WTC11 (cell line): ENCODE results near the gene ERBB2.

ENCODE experiments used
- GABPB1 ChIP-seq: sonication (generic); formaldehyde crosslinking; IDR thresholded peaks from 2 replicates; pipeline ENCODE4 v1.8.1; 2023; ENCODE audit warnings: mild to moderate bottlenecking, missing genetic modification reagents
- SP1 ChIP-seq: sonication (generic); formaldehyde crosslinking; conservative IDR thresholded peaks from 2 replicates; pipeline ENCODE4 v1.8.1; 2022; ENCODE audit warnings: missing genetic modification reagents
- TF ChIP-seq, protein P1 (sequence below): sonication (generic); formaldehyde crosslinking; IDR thresholded peaks from 2 replicates; pipeline ENCODE4 v1.8.1; 2023; ENCODE audit warnings: mild to moderate bottlenecking, missing genetic modification reagents, moderate library complexity
- TF ChIP-seq, protein P2 (sequence below): fragments of 200-600 bp; IDR thresholded peaks from 2 replicates; pipeline ENCODE4 v1.8.0; 2022; ENCODE audit warnings: antibody characterized with exemption
- TF ChIP-seq, protein P3 (sequence below): sonication (generic); formaldehyde crosslinking; IDR thresholded peaks from 2 replicates; pipeline ENCODE4 v1.8.0; 2022; ENCODE audit warnings: mild to moderate bottlenecking, missing genetic modification reagents
- TF ChIP-seq, protein P4 (sequence below): sonication (generic); formaldehyde crosslinking; IDR thresholded peaks from 2 replicates; pipeline ENCODE4 v1.8.0; 2022; ENCODE audit warnings: missing genetic modification reagents
- TF ChIP-seq, protein P5 (sequence below): sonication (generic); formaldehyde crosslinking; IDR thresholded peaks from 2 replicates; pipeline ENCODE4 v1.8.1; 2023; ENCODE audit warnings: mild to moderate bottlenecking, missing genetic modification reagents, borderline replicate concordance
- TF ChIP-seq, protein P6 (sequence below): sonication (generic); formaldehyde crosslinking; IDR thresholded peaks from 2 replicates; pipeline ENCODE4 v1.8.1; 2023; ENCODE audit warnings: mild to moderate bottlenecking, missing genetic modification reagents
- TF ChIP-seq, protein P7 (sequence below): sonication (generic); formaldehyde crosslinking; conservative IDR thresholded peaks from 2 replicates; pipeline ENCODE4 v1.8.1; 2023; ENCODE audit warnings: mild to moderate bottlenecking, low read depth, missing genetic modification reagents, moderate library complexity
- TF ChIP-seq, protein P8 (sequence below): fragments of 250-450 bp; sonication (Bioruptor Pico); IDR thresholded peaks from 2 replicates; pipeline ENCODE4 v1.9.0; 2021; ENCODE audit warnings: moderate library complexity, mild to moderate bottlenecking, inconsistent platforms, borderline replicate concordance

DNA sequence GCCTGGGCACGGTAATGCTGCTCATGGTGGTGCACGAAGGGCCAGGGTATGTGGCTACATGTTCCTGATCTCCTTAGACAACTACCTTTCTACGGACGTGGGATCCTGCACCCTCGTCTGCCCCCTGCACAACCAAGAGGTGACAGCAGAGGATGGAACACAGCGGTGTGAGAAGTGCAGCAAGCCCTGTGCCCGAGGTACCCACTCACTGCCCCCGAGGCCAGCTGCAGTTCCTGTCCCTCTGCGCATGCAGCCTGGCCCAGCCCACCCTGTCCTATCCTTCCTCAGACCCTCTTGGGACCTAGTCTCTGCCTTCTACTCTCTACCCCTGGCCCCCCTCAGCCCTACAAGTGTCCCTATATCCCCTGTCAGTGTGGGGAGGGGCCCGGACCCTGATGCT, 12.0 kb downstream of the ERBB2 start:
- TF ChIP-seq, protein P1, sequence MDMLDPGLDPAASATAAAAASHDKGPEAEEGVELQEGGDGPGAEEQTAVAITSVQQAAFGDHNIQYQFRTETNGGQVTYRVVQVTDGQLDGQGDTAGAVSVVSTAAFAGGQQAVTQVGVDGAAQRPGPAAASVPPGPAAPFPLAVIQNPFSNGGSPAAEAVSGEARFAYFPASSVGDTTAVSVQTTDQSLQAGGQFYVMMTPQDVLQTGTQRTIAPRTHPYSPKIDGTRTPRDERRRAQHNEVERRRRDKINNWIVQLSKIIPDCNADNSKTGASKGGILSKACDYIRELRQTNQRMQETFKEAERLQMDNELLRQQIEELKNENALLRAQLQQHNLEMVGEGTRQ (CRISPR knock-in tag) = no peak
- TF ChIP-seq, protein P2, sequence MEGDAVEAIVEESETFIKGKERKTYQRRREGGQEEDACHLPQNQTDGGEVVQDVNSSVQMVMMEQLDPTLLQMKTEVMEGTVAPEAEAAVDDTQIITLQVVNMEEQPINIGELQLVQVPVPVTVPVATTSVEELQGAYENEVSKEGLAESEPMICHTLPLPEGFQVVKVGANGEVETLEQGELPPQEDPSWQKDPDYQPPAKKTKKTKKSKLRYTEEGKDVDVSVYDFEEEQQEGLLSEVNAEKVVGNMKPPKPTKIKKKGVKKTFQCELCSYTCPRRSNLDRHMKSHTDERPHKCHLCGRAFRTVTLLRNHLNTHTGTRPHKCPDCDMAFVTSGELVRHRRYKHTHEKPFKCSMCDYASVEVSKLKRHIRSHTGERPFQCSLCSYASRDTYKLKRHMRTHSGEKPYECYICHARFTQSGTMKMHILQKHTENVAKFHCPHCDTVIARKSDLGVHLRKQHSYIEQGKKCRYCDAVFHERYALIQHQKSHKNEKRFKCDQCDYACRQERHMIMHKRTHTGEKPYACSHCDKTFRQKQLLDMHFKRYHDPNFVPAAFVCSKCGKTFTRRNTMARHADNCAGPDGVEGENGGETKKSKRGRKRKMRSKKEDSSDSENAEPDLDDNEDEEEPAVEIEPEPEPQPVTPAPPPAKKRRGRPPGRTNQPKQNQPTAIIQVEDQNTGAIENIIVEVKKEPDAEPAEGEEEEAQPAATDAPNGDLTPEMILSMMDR = no peak
- TF ChIP-seq, protein P3, sequence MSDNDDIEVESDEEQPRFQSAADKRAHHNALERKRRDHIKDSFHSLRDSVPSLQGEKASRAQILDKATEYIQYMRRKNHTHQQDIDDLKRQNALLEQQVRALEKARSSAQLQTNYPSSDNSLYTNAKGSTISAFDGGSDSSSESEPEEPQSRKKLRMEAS (CRISPR knock-in tag) = no peak
- TF ChIP-seq, protein P4, sequence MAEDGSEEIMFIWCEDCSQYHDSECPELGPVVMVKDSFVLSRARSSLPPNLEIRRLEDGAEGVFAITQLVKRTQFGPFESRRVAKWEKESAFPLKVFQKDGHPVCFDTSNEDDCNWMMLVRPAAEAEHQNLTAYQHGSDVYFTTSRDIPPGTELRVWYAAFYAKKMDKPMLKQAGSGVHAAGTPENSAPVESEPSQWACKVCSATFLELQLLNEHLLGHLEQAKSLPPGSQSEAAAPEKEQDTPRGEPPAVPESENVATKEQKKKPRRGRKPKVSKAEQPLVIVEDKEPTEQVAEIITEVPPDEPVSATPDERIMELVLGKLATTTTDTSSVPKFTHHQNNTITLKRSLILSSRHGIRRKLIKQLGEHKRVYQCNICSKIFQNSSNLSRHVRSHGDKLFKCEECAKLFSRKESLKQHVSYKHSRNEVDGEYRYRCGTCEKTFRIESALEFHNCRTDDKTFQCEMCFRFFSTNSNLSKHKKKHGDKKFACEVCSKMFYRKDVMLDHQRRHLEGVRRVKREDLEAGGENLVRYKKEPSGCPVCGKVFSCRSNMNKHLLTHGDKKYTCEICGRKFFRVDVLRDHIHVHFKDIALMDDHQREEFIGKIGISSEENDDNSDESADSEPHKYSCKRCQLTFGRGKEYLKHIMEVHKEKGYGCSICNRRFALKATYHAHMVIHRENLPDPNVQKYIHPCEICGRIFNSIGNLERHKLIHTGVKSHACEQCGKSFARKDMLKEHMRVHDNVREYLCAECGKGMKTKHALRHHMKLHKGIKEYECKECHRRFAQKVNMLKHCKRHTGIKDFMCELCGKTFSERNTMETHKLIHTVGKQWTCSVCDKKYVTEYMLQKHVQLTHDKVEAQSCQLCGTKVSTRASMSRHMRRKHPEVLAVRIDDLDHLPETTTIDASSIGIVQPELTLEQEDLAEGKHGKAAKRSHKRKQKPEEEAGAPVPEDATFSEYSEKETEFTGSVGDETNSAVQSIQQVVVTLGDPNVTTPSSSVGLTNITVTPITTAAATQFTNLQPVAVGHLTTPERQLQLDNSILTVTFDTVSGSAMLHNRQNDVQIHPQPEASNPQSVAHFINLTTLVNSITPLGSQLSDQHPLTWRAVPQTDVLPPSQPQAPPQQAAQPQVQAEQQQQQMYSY = no peak
- TF ChIP-seq, protein P5, sequence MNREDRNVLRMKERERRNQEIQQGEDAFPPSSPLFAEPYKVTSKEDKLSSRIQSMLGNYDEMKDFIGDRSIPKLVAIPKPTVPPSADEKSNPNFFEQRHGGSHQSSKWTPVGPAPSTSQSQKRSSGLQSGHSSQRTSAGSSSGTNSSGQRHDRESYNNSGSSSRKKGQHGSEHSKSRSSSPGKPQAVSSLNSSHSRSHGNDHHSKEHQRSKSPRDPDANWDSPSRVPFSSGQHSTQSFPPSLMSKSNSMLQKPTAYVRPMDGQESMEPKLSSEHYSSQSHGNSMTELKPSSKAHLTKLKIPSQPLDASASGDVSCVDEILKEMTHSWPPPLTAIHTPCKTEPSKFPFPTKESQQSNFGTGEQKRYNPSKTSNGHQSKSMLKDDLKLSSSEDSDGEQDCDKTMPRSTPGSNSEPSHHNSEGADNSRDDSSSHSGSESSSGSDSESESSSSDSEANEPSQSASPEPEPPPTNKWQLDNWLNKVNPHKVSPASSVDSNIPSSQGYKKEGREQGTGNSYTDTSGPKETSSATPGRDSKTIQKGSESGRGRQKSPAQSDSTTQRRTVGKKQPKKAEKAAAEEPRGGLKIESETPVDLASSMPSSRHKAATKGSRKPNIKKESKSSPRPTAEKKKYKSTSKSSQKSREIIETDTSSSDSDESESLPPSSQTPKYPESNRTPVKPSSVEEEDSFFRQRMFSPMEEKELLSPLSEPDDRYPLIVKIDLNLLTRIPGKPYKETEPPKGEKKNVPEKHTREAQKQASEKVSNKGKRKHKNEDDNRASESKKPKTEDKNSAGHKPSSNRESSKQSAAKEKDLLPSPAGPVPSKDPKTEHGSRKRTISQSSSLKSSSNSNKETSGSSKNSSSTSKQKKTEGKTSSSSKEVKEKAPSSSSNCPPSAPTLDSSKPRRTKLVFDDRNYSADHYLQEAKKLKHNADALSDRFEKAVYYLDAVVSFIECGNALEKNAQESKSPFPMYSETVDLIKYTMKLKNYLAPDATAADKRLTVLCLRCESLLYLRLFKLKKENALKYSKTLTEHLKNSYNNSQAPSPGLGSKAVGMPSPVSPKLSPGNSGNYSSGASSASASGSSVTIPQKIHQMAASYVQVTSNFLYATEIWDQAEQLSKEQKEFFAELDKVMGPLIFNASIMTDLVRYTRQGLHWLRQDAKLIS (CRISPR knock-in tag) = no peak
- TF ChIP-seq, protein P6, sequence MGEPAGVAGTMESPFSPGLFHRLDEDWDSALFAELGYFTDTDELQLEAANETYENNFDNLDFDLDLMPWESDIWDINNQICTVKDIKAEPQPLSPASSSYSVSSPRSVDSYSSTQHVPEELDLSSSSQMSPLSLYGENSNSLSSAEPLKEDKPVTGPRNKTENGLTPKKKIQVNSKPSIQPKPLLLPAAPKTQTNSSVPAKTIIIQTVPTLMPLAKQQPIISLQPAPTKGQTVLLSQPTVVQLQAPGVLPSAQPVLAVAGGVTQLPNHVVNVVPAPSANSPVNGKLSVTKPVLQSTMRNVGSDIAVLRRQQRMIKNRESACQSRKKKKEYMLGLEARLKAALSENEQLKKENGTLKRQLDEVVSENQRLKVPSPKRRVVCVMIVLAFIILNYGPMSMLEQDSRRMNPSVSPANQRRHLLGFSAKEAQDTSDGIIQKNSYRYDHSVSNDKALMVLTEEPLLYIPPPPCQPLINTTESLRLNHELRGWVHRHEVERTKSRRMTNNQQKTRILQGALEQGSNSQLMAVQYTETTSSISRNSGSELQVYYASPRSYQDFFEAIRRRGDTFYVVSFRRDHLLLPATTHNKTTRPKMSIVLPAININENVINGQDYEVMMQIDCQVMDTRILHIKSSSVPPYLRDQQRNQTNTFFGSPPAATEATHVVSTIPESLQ (CRISPR knock-in tag) = no peak
- TF ChIP-seq SP1 (CRISPR knock-in tag) = no peak
- TF ChIP-seq, protein P7, sequence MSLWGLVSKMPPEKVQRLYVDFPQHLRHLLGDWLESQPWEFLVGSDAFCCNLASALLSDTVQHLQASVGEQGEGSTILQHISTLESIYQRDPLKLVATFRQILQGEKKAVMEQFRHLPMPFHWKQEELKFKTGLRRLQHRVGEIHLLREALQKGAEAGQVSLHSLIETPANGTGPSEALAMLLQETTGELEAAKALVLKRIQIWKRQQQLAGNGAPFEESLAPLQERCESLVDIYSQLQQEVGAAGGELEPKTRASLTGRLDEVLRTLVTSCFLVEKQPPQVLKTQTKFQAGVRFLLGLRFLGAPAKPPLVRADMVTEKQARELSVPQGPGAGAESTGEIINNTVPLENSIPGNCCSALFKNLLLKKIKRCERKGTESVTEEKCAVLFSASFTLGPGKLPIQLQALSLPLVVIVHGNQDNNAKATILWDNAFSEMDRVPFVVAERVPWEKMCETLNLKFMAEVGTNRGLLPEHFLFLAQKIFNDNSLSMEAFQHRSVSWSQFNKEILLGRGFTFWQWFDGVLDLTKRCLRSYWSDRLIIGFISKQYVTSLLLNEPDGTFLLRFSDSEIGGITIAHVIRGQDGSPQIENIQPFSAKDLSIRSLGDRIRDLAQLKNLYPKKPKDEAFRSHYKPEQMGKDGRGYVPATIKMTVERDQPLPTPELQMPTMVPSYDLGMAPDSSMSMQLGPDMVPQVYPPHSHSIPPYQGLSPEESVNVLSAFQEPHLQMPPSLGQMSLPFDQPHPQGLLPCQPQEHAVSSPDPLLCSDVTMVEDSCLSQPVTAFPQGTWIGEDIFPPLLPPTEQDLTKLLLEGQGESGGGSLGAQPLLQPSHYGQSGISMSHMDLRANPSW (CRISPR knock-in tag) = no peak
- TF ChIP-seq, protein P8, sequence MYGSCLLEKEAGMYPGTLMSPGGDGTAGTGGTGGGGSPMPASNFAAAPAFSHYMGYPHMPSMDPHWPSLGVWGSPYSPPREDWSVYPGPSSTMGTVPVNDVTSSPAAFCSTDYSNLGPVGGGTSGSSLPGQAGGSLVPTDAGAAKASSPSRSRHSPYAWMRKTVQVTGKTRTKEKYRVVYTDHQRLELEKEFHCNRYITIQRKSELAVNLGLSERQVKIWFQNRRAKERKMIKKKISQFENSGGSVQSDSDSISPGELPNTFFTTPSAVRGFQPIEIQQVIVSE = no peak
- no peak for TF ChIP-seq GABPB1 (CRISPR knock-in tag)
